Activated B cell treated with CpG ODN at 0.5 μM for 24 hours (primary cell): ENCODE results near the gene VAC14. TPM values are rescaled to one million over a fixed set of nuclear protein-coding genes. Genes with fewer than 3 reads are reported as not detected.

Experiments
- ATAC-seq: fragments of 200-7000 bp; cut with Tn5 transposase; one replicate; pipeline ENCODE4 v1.10.0; 2021; ENCODE audit warnings: low read depth, mild to moderate bottlenecking, moderate library complexity
- CTCF ChIA-PET: fragments of 350-600 bp; sonication (Branson Sonifier 250); formaldehyde crosslinking; loops from one replicate; lab custom pipeline; 2021; ENCODE audit warnings: antibody characterized with exemption; lab: Charles Lee
- POLR2A ChIA-PET: fragments of 350-600 bp; sonication (Branson Sonifier 250); formaldehyde crosslinking; loops from one replicate; lab custom pipeline; 2021; ENCODE audit warnings: antibody characterized with exemption; lab: Charles Lee
- DNase-seq: peaks from one replicate; pipeline ENCODE4 v3.0.0; 2022
- H3K27ac Mint-ChIP-seq: one replicate; pipeline ENCODE4 v1.8.0; 2020; ENCODE audit warnings: mixed read lengths
- H3K27me3 Mint-ChIP-seq: one replicate; pipeline ENCODE4 v1.8.0; 2021; ENCODE audit warnings: mixed read lengths
- H3K36me3 Mint-ChIP-seq: one replicate; pipeline ENCODE4 v1.8.0; 2021; ENCODE audit warnings: low read depth, mixed read lengths
- H3K4me1 Mint-ChIP-seq: one replicate; pipeline ENCODE4 v1.8.0; 2021; ENCODE audit warnings: mixed read lengths
- H3K4me3 Mint-ChIP-seq: one replicate; pipeline ENCODE4 v1.8.0; 2020; ENCODE audit warnings: mild to moderate bottlenecking, mixed read lengths
- H3K9me3 Mint-ChIP-seq: one replicate; pipeline ENCODE4 v1.8.0; 2020; ENCODE audit warnings: mixed read lengths
- intact Hi-C: fragments of 100-400 bp; cut with micrococcal nuclease; formaldehyde crosslinking; loops from one replicate; pipeline ENCODE4 v1.15.1; 2024
- total RNA-seq: library from RNA; stranded (reverse); gene quantifications from 2 replicates; pipeline ENCODE4 v1.2.3, GENCODE V29; 2022
- TF ChIP-seq, protein P1 (sequence below): fragments of 200-600 bp; IDR thresholded peaks from one replicate; pipeline ENCODE4 v1.8.0; 2022; ENCODE audit warnings: antibody characterized with exemption, mild to moderate bottlenecking

The VAC14 gene
- total RNA-seq, 1 donor from 2014 or later = 53.4 TPM

DNA sequence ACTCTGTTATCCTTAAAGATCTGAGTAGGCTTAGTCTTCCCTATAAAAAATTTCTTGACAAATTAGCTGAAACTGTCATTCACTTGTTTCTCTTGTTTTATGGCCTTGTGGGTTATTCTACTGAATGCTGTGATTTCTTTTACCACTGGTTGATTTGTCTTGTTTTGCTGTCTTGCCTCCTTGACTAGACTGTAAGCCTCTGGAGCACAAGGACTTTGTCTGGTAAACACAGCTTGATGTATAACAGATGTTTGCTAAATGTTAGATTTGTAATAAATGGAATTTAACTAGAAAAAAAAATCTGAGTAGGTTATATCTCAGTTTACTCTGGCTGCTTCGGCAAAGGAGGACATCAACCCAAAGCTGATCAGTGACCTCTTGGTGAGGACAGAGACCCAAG, 21.6 kb downstream of the VAC14 start:
- H3K36me3 Mint-ChIP-seq = peaks cover 87% of the 10 kb centered on the region
- H3K9me3 Mint-ChIP-seq = no peaks in the 10 kb centered on the region
- ChIA-PET POLR2A (interaction anchor here (0.5 to 0.7 kb wide), 2 partner anchors 29 to 422 kb away, joined by 3 read pairs; no protein-coding TSS in a partner anchor), CTCF (interaction anchor here (1.2 kb wide), 1 partner anchor 8 kb away, joined by 4 read pairs; no protein-coding TSS in a partner anchor)
- no peak for ATAC-seq
- TF ChIP-seq, protein P1, sequence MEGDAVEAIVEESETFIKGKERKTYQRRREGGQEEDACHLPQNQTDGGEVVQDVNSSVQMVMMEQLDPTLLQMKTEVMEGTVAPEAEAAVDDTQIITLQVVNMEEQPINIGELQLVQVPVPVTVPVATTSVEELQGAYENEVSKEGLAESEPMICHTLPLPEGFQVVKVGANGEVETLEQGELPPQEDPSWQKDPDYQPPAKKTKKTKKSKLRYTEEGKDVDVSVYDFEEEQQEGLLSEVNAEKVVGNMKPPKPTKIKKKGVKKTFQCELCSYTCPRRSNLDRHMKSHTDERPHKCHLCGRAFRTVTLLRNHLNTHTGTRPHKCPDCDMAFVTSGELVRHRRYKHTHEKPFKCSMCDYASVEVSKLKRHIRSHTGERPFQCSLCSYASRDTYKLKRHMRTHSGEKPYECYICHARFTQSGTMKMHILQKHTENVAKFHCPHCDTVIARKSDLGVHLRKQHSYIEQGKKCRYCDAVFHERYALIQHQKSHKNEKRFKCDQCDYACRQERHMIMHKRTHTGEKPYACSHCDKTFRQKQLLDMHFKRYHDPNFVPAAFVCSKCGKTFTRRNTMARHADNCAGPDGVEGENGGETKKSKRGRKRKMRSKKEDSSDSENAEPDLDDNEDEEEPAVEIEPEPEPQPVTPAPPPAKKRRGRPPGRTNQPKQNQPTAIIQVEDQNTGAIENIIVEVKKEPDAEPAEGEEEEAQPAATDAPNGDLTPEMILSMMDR = no peak
- intact Hi-C loops = loop anchor here (10.0 kb wide), 1 partner anchor 615 kb away; no protein-coding TSS in a partner anchor
- H3K4me1 Mint-ChIP-seq = no peaks in the 10 kb centered on the region
- no peaks in the 10 kb centered on the region for H3K27me3 Mint-ChIP-seq
- H3K27ac Mint-ChIP-seq = no peak overlapping the region
- H3K4me3 Mint-ChIP-seq = no peak overlapping the region
- DNase-seq = no peak

- no peaks in the 10 kb centered on the region for H3K9me3 Mint-ChIP-seq
- TF ChIP-seq, protein P1 = no peak
- ATAC-seq = no peak
- H3K4me1 Mint-ChIP-seq = no peaks in the 10 kb centered on the region
- CTCF ChIA-PET = interaction anchor here (0.7 to 1.2 kb wide), 2 partner anchors 8 to 9 kb away, joined by 3 to 4 read pairs; no protein-coding TSS in a partner anchor
- no peak overlapping the region for H3K4me3 Mint-ChIP-seq
- intact Hi-C loops = loop anchor here (10.0 kb wide), 1 partner anchor 614 kb away; no protein-coding TSS in a partner anchor
- peaks cover 87% of the 10 kb centered on the region for H3K36me3 Mint-ChIP-seq
- POLR2A ChIA-PET = interaction anchor here (0.5 to 0.7 kb wide), 2 partner anchors 28 to 422 kb away, joined by 3 read pairs; no protein-coding TSS in a partner anchor
- H3K27me3 Mint-ChIP-seq = no peaks in the 10 kb centered on the region
- DNase-seq = no peak
- H3K27ac Mint-ChIP-seq = no peak overlapping the region
These were observed 22.1 kb downstream of the VAC14 start for GRCh38 chr16:70778901-70779309.

GRCh38 chr16:70777973-70778406, 23.0 kb downstream of the VAC14 start:
- Mint-ChIP-seq H3K9me3 (no peaks in the 10 kb centered on the region), H3K27ac (no peak overlapping the region), H3K36me3 (peaks cover 86% of the 10 kb centered on the region), H3K4me3 (no peak overlapping the region), H3K4me1 (no peaks in the 10 kb centered on the region), H3K27me3 (no peaks in the 10 kb centered on the region)
- POLR2A ChIA-PET = no interaction called here
- intact Hi-C loops = loop anchor here (10.0 kb wide), 1 partner anchor 613 kb away; no protein-coding TSS in a partner anchor
- CTCF ChIA-PET = no interaction called here
- no peak for ATAC-seq
- no peak for DNase-seq
- TF ChIP-seq, protein P1 = no peak

GRCh38 chr16:70777496-70777895, 23.5 kb downstream of the VAC14 start:
- H3K4me3 Mint-ChIP-seq = no peak overlapping the region
- no peaks in the 10 kb centered on the region for H3K9me3 Mint-ChIP-seq

DNA sequence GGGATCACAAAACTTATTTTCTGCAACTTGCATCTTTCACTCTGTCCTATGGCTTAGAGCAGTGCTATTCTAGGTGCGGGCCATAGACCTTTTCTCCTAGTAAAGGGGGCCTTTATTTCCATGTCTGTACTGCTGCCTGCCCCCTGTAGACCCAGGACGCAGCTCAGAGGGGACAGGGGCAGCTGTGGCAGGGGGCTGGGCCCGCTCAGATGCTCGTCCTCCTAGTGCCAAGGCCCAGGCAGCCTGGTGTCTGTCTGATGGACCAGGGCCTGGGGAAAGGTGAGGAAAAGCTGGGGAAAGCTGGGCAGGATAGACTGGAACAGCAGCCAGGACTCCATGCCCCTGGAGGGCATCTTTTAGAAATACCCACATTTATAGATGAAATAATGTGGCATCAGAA, 25.6 kb downstream of the VAC14 start:
- Mint-ChIP-seq H3K4me1 (no peaks in the 10 kb centered on the region), H3K27me3 (no peaks in the 10 kb centered on the region), H3K4me3 (no peak overlapping the region), H3K9me3 (no peaks in the 10 kb centered on the region), H3K27ac (no peak overlapping the region), H3K36me3 (peaks cover 75% of the 10 kb centered on the region)
- CTCF ChIA-PET = no interaction called here
- ATAC-seq (no peak), DNase-seq (no peak)
- TF ChIP-seq, protein P1 = no peak
- intact Hi-C loops = loop anchor here (10.0 kb wide), 1 partner anchor 611 kb away; no protein-coding TSS in a partner anchor
- POLR2A ChIA-PET = no interaction called here

More at GRCh38 chr16:70777496-70777895, 23.5 kb downstream of the VAC14 start:
- ATAC-seq = no peak
- Mint-ChIP-seq H3K27ac (no peak overlapping the region), H3K36me3 (peaks cover 86% of the 10 kb centered on the region), H3K4me1 (no peaks in the 10 kb centered on the region), H3K27me3 (no peaks in the 10 kb centered on the region)
- DNase-seq = no peak
- ChIA-PET POLR2A (no interaction called here), CTCF (no interaction called here)
- intact Hi-C loops = loop anchor here (10.0 kb wide), 1 partner anchor 613 kb away; no protein-coding TSS in a partner anchor
- TF ChIP-seq, protein P1 = no peak
